Activated CD4-positive, alpha-beta T cell treated with anti-CD3 and anti-CD28 coated beads, Interleukin-2, amount 10 ng/mL, durations not matched to agents 24 days and 14 days (primary cell): ENCODE measurements around the gene WASF3. TPM values are rescaled to one million over a fixed set of nuclear protein-coding genes. Genes with fewer than 3 reads are reported as not detected.

Experiments used
- DNase-seq: peaks from one replicate; pipeline ENCODE4 v3.0.0; 2022
- H3K27ac Mint-ChIP-seq: one replicate; pipeline ENCODE4 v1.8.0; 2022; ENCODE audit warnings: mild to moderate bottlenecking, mixed read lengths
- H3K27me3 Mint-ChIP-seq: one replicate; pipeline ENCODE4 v1.8.0; 2022; ENCODE audit warnings: mixed read lengths
- H3K36me3 Mint-ChIP-seq: one replicate; pipeline ENCODE4 v1.8.0; 2022; ENCODE audit warnings: low read depth, mild to moderate bottlenecking, mixed read lengths
- H3K4me1 Mint-ChIP-seq: one replicate; pipeline ENCODE4 v1.8.0; 2021; ENCODE audit warnings: mixed read lengths
- H3K4me3 Mint-ChIP-seq: one replicate; pipeline ENCODE4 v1.8.0; 2022; ENCODE audit warnings: mild to moderate bottlenecking, moderate library complexity, mixed read lengths
- H3K9me3 Mint-ChIP-seq: one replicate; pipeline ENCODE4 v1.8.0; 2021; ENCODE audit warnings: mixed read lengths
- intact Hi-C: fragments of 100-400 bp; cut with micrococcal nuclease; formaldehyde crosslinking; loops from one replicate; pipeline ENCODE4 v1.15.1; 2023
- total RNA-seq: library from RNA; stranded (reverse); gene quantifications from 2 replicates; pipeline ENCODE4 v1.2.3, GENCODE V29; 2022

Gene WASF3
- total RNA-seq, 1 donor from 2014 or later: 0.07 TPM

- Mint-ChIP-seq H3K4me3 (peak overlapping the region; percentile 52), H3K27ac (no peak overlapping the region), H3K36me3 (no peaks in the 10 kb centered on the region), H3K4me1 (no peaks in the 10 kb centered on the region), H3K9me3 (no peaks in the 10 kb centered on the region), H3K27me3 (peaks cover 30% of the 10 kb centered on the region)
- no peak for DNase-seq
- intact Hi-C loops: no loop called here
Measured at GRCh38 chr13:26558074-26558805, 757 bp downstream of the WASF3 start.

DNA sequence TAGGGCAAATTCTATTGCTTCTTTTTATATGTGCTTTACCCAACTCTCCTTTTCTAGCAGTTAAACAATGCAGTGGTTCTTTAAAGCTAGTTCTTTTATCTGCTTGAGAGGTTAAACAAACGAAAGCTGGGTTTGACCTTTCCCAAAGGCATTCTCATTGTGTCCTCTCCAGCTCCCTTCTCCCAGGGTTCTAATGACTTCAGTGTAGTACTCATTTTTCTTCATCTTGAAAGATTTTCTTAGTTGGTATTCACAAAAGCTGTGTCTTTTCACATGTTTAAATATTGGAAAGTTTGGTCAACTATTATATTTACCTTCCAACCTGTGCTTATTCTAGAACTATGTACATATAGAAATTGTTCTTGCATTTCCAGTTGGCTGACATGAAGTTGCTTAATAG is 1.5 kb downstream of the WASF3 start:
- Mint-ChIP-seq H3K36me3 (no peaks in the 10 kb centered on the region), H3K4me1 (no peaks in the 10 kb centered on the region), H3K9me3 (no peaks in the 10 kb centered on the region), H3K4me3 (peak overlapping the region; percentile 3), H3K27me3 (peaks cover 30% of the 10 kb centered on the region), H3K27ac (no peak overlapping the region)
- no peak for DNase-seq
- intact Hi-C loops: no loop called here

DNA sequence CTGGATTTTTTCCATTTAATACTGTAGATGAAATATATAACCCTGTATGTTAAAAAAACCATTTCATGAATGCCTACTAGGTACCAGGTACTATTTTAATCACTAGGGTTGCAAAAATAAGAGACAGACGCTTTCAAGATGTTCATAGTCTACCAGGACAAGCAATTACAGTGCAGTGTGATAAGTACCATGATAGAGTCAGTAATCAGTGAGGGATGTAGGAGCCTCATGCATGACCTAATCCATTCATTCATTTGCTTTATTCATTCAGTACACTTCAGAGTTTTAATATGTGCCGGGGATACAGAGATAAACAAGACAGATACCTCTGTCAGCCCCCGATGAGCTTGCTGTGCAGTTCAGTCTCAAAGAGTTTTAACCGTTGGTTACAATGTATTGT is 3.0 kb downstream of the WASF3 start:
- H3K4me3 Mint-ChIP-seq: no peak overlapping the region
- H3K27ac Mint-ChIP-seq: no peak overlapping the region
- no peaks in the 10 kb centered on the region for H3K36me3 Mint-ChIP-seq
- H3K9me3 Mint-ChIP-seq: no peaks in the 10 kb centered on the region
- peaks cover 23% of the 10 kb centered on the region for H3K27me3 Mint-ChIP-seq
- no peak for DNase-seq
- H3K4me1 Mint-ChIP-seq: no peaks in the 10 kb centered on the region
- intact Hi-C loops: no loop called here

DNA sequence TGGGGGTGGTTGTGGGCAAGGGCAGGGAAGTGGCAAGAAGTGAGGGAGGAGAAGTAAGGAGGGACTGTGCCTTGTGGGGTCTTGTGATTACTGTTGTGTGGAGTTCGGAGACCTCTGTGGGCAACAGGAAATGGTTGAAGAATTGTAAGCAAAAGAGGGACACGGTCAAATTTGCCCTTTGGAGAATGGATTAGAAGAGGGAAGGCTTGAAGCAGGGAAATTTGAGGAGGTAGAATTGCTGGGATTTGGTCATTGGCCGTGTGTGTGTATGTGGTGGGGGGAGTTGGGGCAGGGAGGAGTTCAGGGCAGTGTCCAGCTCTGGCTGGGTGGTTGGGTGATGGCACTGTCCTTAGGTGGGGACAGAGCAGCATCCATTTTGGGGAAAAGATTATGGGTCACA is 3.6 kb downstream of the WASF3 start:
- H3K9me3 Mint-ChIP-seq: no peaks in the 10 kb centered on the region
- H3K27ac Mint-ChIP-seq: no peak overlapping the region
- H3K27me3 Mint-ChIP-seq: peaks cover 20% of the 10 kb centered on the region
- no peaks in the 10 kb centered on the region for H3K36me3 Mint-ChIP-seq
- H3K4me3 Mint-ChIP-seq: no peak overlapping the region
- intact Hi-C loops: no loop called here
- no peaks in the 10 kb centered on the region for H3K4me1 Mint-ChIP-seq
- no peak for DNase-seq

DNA sequence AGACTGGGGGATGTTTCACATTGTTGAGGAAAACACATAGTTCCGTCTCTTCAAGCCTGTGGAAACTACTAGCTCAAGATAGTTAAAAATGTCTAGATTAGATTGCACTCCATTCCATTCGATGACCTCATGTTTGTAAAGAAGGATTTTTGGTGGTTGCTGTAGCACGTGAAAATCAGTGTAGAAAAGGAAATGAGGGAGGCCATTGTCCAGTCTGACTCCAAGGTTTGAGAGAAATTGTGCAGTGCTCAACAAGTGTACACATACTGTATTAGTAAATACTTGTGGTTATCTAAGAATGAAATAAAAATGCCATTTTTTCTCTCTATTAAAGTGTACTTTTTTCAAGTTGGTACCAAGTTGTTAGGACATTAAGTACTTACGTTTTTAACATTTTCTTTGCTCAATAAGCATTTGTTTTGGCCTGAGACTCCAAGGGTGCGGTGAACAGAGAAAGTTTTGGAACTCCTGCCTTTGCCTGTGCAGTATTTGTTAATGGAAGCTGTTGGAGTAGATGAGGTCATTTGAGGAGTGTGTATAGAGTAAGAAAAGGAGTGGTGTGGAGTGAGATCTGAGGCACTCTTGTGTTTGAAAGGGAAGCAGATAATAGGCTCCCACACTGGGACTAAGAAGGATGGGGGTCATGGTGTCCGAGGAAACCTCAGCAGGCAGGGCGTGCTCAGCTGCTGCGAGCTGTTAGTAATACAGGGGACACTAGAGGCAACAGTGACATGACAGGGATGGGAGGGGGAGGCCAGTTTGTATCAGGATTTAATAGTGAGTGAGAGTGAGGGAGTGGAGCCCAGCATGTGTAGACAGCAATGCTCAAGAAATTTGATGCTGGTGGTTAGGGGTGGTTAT is 4.4 kb downstream of the WASF3 start:
- no peak overlapping the region for H3K4me3 Mint-ChIP-seq
- H3K27me3 Mint-ChIP-seq: peaks cover 16% of the 10 kb centered on the region
- H3K36me3 Mint-ChIP-seq: no peaks in the 10 kb centered on the region
- H3K27ac Mint-ChIP-seq: no peak overlapping the region
- no peaks in the 10 kb centered on the region for H3K9me3 Mint-ChIP-seq
- H3K4me1 Mint-ChIP-seq: no peaks in the 10 kb centered on the region
- DNase-seq: no peak
- intact Hi-C loops: no loop called here

DNA sequence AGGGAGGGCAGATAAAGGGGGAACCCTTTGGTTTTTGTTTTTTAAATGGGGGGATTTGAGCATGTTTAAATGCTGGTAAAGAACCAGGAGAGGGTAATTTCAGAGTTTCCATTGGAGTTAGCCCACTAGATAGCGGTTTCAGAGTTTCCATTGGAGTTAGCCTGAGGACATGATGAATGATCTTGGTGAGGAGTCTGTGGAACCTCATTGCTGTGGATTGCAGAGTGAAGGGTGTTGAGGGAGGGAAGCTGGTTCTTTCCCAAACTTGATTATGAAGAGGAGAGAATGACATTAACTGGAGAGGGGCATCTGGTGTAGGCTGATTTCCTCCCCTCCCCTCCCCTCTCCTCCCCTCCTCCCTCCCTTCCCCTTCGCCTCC is 5.0 kb downstream of the WASF3 start:
- Mint-ChIP-seq H3K36me3 (no peaks in the 10 kb centered on the region), H3K27me3 (peaks cover 13% of the 10 kb centered on the region), H3K9me3 (no peaks in the 10 kb centered on the region), H3K4me1 (no peaks in the 10 kb centered on the region), H3K4me3 (no peak overlapping the region), H3K27ac (no peak overlapping the region)
- no peak for DNase-seq
- intact Hi-C loops: no loop called here

DNA sequence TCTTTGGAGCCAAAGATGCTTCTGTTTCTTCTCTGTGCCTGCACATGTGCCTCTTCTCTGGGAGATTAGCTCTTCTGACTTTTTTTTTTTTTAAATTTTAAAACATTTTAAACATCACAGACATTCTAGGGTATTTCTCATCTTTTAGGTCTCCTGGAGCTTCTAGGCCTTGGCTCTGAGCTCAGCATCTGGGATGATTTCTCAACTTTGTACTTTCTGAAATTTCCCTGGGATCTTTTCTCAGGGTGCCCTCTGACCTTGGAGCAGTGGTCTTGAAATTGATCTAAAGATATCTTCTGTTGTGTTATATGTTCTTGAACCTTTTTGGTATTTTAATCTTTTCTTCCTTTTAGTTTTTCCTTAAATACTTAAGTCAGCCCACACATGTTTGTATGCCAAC is 6.2 kb downstream of the WASF3 start:
- H3K4me1 Mint-ChIP-seq: no peaks in the 10 kb centered on the region

GRCh38 chr13:26568132-26568815 is 10.8 kb downstream of the WASF3 start:
- Mint-ChIP-seq H3K9me3 (no peaks in the 10 kb centered on the region), H3K4me1 (no peaks in the 10 kb centered on the region), H3K27me3 (peaks cover 8% of the 10 kb centered on the region), H3K4me3 (no peak overlapping the region), H3K27ac (no peak overlapping the region), H3K36me3 (no peaks in the 10 kb centered on the region)
- no peak for DNase-seq
- intact Hi-C loops: no loop called here

More for the DNA sequence above, 6.2 kb downstream of the WASF3 start:
- peaks cover 14% of the 10 kb centered on the region for H3K27me3 Mint-ChIP-seq
- H3K4me3 Mint-ChIP-seq: no peak overlapping the region
- DNase-seq: no peak
- no peak overlapping the region for H3K27ac Mint-ChIP-seq
- no peaks in the 10 kb centered on the region for H3K9me3 Mint-ChIP-seq
- intact Hi-C loops: no loop called here
- H3K36me3 Mint-ChIP-seq: no peaks in the 10 kb centered on the region

DNA sequence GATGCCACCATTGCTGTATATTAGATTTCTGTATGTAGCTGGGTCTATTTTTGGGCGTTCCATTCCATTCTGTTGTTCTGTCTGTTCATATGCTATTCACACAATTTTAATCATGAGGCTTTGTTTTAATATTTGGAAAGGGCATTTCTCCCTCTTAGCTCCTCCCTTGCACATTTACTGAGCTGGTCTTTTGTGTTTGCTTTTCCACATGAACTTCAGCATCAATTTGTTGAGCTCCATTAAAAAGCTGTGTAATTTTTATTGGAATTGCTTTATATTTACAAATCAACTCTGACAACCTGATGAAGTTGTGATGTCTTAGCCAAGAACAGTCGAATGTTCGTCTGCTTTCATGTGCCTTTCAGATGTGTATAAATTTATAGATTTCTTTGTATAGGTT is 14.0 kb downstream of the WASF3 start:
- Mint-ChIP-seq H3K36me3 (no peaks in the 10 kb centered on the region), H3K27me3 (peaks cover 6% of the 10 kb centered on the region), H3K4me3 (no peak overlapping the region), H3K4me1 (no peaks in the 10 kb centered on the region), H3K27ac (no peak overlapping the region), H3K9me3 (no peaks in the 10 kb centered on the region)
- intact Hi-C loops: no loop called here
- DNase-seq: no peak

DNA sequence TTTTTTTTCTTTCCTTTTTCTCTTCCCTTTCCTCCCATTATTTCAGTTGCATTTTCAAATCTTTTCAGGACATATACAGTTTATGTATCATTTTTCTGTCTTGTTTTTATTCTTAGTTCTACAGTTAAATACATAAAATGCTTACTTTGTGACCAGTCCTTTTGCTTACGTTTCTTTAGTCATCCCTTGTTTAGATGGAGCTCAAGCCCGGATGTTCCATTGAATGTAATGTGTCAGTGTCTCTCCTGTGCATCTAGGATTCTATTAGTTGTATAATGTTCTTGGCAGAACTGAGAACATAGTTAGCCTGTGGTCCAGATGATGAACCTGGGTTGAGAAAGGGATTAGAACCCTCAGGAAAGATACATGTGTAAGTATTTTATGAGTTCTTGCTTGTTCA is 17.8 kb downstream of the WASF3 start:
- Mint-ChIP-seq H3K4me3 (no peak overlapping the region), H3K27ac (no peak overlapping the region), H3K4me1 (no peaks in the 10 kb centered on the region), H3K9me3 (no peaks in the 10 kb centered on the region), H3K27me3 (peaks cover 2% of the 10 kb centered on the region), H3K36me3 (no peaks in the 10 kb centered on the region)
- no peak for DNase-seq
- intact Hi-C loops: no loop called here

GRCh38 chr13:26579580-26579979 is 22.1 kb downstream of the WASF3 start:
- intact Hi-C loops: no loop called here
- Mint-ChIP-seq H3K27ac (no peak overlapping the region), H3K36me3 (no peaks in the 10 kb centered on the region), H3K4me1 (no peaks in the 10 kb centered on the region), H3K9me3 (no peaks in the 10 kb centered on the region), H3K27me3 (peaks cover 8% of the 10 kb centered on the region), H3K4me3 (no peak overlapping the region)
- no peak for DNase-seq

- Mint-ChIP-seq H3K9me3 (no peaks in the 10 kb centered on the region), H3K27ac (no peak overlapping the region), H3K27me3 (peaks cover 17% of the 10 kb centered on the region), H3K4me3 (no peak overlapping the region), H3K36me3 (no peaks in the 10 kb centered on the region), H3K4me1 (no peaks in the 10 kb centered on the region)
- DNase-seq: no peak
- intact Hi-C loops: no loop called here
Measured at GRCh38 chr13:26583662-26584061, 26.2 kb downstream of the WASF3 start.

DNA sequence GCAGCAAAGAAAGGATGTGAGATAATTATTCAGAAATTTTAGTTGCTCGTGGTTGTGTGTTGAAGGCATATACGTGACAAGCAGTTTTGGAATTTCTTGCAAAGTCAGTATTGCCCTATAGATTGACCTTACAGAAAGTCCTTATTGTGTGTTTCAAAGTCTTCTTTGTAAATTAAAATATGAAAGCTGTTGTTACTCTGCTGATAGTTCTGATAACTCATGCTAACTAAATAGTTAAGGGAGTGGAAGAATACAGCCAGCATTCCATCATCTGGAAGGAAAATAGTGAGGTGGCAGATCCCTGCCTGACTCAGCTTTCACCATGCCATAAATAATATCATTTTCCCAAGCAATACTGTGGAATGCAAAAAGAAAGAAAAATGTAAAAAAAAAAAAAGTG is 27.2 kb downstream of the WASF3 start:
- no peaks in the 10 kb centered on the region for H3K36me3 Mint-ChIP-seq
- intact Hi-C loops: no loop called here
- H3K4me3 Mint-ChIP-seq: no peak overlapping the region
- DNase-seq: no peak
- H3K27me3 Mint-ChIP-seq: peaks cover 20% of the 10 kb centered on the region
- H3K27ac Mint-ChIP-seq: no peak overlapping the region
- no peaks in the 10 kb centered on the region for H3K9me3 Mint-ChIP-seq
- no peaks in the 10 kb centered on the region for H3K4me1 Mint-ChIP-seq

DNA sequence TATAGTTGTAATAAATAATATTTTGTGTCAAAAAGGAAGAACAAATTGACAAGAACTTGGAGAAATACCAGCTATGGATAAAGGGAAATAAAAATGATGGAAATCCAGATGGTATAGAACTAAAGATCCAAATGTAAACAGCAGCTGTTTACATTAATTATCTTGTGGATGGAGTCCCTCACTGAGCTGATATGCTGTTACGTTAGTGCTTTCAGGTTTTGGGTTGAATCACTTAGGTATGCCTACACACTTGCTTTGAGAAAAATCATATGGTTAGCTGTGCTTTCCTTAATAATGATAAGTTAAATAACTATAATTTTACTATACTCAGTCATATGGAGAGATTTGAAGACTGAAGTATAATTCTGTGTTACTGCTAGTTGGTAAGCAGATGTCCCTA is 27.7 kb downstream of the WASF3 start:
- H3K4me1 Mint-ChIP-seq: no peaks in the 10 kb centered on the region
- intact Hi-C loops: no loop called here
- H3K27ac Mint-ChIP-seq: no peak overlapping the region
- no peak overlapping the region for H3K4me3 Mint-ChIP-seq
- no peak for DNase-seq
- H3K36me3 Mint-ChIP-seq: no peaks in the 10 kb centered on the region
- peaks cover 20% of the 10 kb centered on the region for H3K27me3 Mint-ChIP-seq
- H3K9me3 Mint-ChIP-seq: no peaks in the 10 kb centered on the region
